IMR-90 (cell line): ENCODE data around the gene GSPT1. TPM values are rescaled to one million over a fixed set of nuclear protein-coding genes. Genes with fewer than 3 reads are reported as not detected.
"Not testable (repeated sequence)": the region's sequence is repeated elsewhere in the genome, so short reads cannot be mapped to it uniquely, and the experiment has no call there.

Source experiments
- ATAC-seq: fragments of 200-7000 bp; cut with Tn5 transposase; 2 replicates; pipeline ENCODE4 v1.9.1; 2020; ENCODE audit warnings: low read depth, mild to moderate bottlenecking, moderate library complexity
- BruUV-seq: library from RNA; stranded (reverse); fragments of 400-500 nt; replicated peaks from 2 replicates; lab custom pipeline; 2021; lab: Mats Ljungman, UMichigan
- CTCF ChIA-PET: fragments of 300-600 bp; formaldehyde crosslinking; extraction: SDS; loops from one replicate; lab custom pipeline; 2021; ENCODE audit warnings: antibody characterized with exemption; lab: Yijun Ruan, JAX
- POLR2A ChIA-PET: fragments of 300-600 bp; sonication (Branson Sonifier 250); formaldehyde crosslinking; loops from one replicate; lab custom pipeline; 2022; ENCODE audit warnings: antibody characterized with exemption; ENCODE audit not compliant: unreplicated experiment; lab: Charles Lee
- DNase-seq: peaks from one replicate; pipeline ENCODE4 v3.0.0; 2013
- H2AFZ ChIP-seq: replicated peaks from 2 replicates; pipeline ENCODE3; 2013; ENCODE audit warnings: low read length, mild to moderate bottlenecking; ENCODE audit not compliant: poor library complexity
- H2AK5ac ChIP-seq: 2 replicates; pipeline ENCODE4 v1.6.1; 2013; ENCODE audit warnings: low read depth, low read length, inconsistent platforms
- H2AK9ac ChIP-seq: replicated peaks from 2 replicates; pipeline ENCODE3; 2013; ENCODE audit warnings: mild to moderate bottlenecking, low read depth, low read length, moderate library complexity; ENCODE audit not compliant: poor library complexity
- H2BK120ac ChIP-seq: 2 replicates; pipeline ENCODE4 v1.6.1; 2013; ENCODE audit warnings: low read depth, low read length, inconsistent platforms
- H2BK15ac ChIP-seq: 3 replicates; pipeline ENCODE4 v1.6.1; 2013; ENCODE audit warnings: low read depth, low read length, inconsistent platforms
- H2BK20ac ChIP-seq: 2 replicates; pipeline ENCODE4 v1.6.1; 2013; ENCODE audit warnings: low read depth, mild to moderate bottlenecking, inconsistent platforms, low read length, moderate library complexity
- H2BK5ac ChIP-seq: 2 replicates; pipeline ENCODE4 v1.6.1; 2013; ENCODE audit warnings: mild to moderate bottlenecking, low read depth, low read length, inconsistent platforms; ENCODE audit not compliant: poor library complexity, severe bottlenecking
- H3K14ac ChIP-seq: replicated peaks from 2 replicates; pipeline ENCODE4 v1.6.1; 2013; ENCODE audit warnings: low read depth, low read length, inconsistent platforms
- H3K18ac ChIP-seq: 2 replicates; pipeline ENCODE4 v1.6.1; 2013; ENCODE audit warnings: low read depth, low read length, control low read depth
- H3K23ac ChIP-seq: 2 replicates; pipeline ENCODE4 v1.6.1; 2013; ENCODE audit warnings: low read depth, low read length, inconsistent platforms
- H3K27ac ChIP-seq: 2 replicates; pipeline ENCODE4 v1.5.1; 2013; ENCODE audit warnings: mild to moderate bottlenecking, control low read depth, low read length; ENCODE audit not compliant: insufficient read depth
- H3K27me3 ChIP-seq: 2 replicates; pipeline ENCODE4 v1.6.1; 2013; ENCODE audit warnings: low read length; ENCODE audit not compliant: control insufficient read depth, insufficient read depth
- H3K36me3 ChIP-seq: 2 replicates; pipeline ENCODE4 v1.6.1; 2013; ENCODE audit warnings: low read length, mixed read lengths; ENCODE audit not compliant: control insufficient read depth, insufficient read depth
- H3K4ac ChIP-seq: 2 replicates; pipeline ENCODE4 v1.6.1; 2013; ENCODE audit warnings: low read depth, low read length, inconsistent platforms
- H3K4me1 ChIP-seq: 2 replicates; pipeline ENCODE4 v1.6.1; 2013; ENCODE audit warnings: low read length, mixed read lengths; ENCODE audit not compliant: control insufficient read depth, insufficient read depth
- H3K4me2 ChIP-seq: 2 replicates; pipeline ENCODE4 v1.6.1; 2013; ENCODE audit warnings: low read depth, mild to moderate bottlenecking, control low read depth, low read length, moderate library complexity
- H3K4me3 ChIP-seq: 2 replicates; pipeline ENCODE4 v1.5.1; 2013; ENCODE audit warnings: low read depth, mild to moderate bottlenecking, control low read depth, low read length, moderate library complexity; ENCODE audit not compliant: insufficient read depth
- H3K56ac ChIP-seq: 2 replicates; pipeline ENCODE4 v1.6.1; 2013; ENCODE audit warnings: low read length, inconsistent platforms; ENCODE audit not compliant: insufficient read depth; ENCODE audit errors: extremely low read depth
- H3K79me1 ChIP-seq, 2 experiments: 2 replicates each; pipeline ENCODE4 v1.6.1; 2013; ENCODE audit warnings: low read length in 2 of 2, inconsistent platforms in 1 of 2, low read depth in 1 of 2
- H3K9ac ChIP-seq: 2 replicates; pipeline ENCODE4 v1.6.1; 2013; ENCODE audit warnings: low read depth, low read length, control low read depth
- H3K9me1 ChIP-seq: 2 replicates; pipeline ENCODE4 v1.6.1; 2013; ENCODE audit warnings: low read length, inconsistent platforms; ENCODE audit not compliant: insufficient read depth
- H3K9me3 ChIP-seq: 2 replicates; pipeline ENCODE4 v1.6.1; 2013; ENCODE audit warnings: low read length; ENCODE audit not compliant: control insufficient read depth, insufficient read depth
- H4K20me1 ChIP-seq: 2 replicates; pipeline ENCODE4 v1.6.1; 2013; ENCODE audit warnings: low read length, inconsistent platforms; ENCODE audit not compliant: insufficient read depth
- H4K5ac ChIP-seq: 2 replicates; pipeline ENCODE4 v1.6.1; 2013; ENCODE audit warnings: mild to moderate bottlenecking, low read depth, low read length, control low read depth
- H4K8ac ChIP-seq, 2 experiments: 2 replicates each; pipeline ENCODE4 v1.6.1; 2013; ENCODE audit warnings: low read depth in 2 of 2, low read length in 2 of 2, control low read depth in 1 of 2, inconsistent platforms in 1 of 2
- H4K91ac ChIP-seq: 2 replicates; pipeline ENCODE4 v1.6.1; 2013; ENCODE audit warnings: low read depth, low read length, inconsistent platforms; ENCODE audit not compliant: insufficient read depth
- WGBS, 2 experiments: methylation state at CpG; one replicate each; pipeline versions ENCODE4 v1.1.5 to v1.1.7; 2013; ENCODE audit warnings: missing lambda C conversion rate in 2 of 2; ENCODE audit not compliant: insufficient read length in 1 of 2; ENCODE audit errors: extremely low coverage in 2 of 2; 5-methylcytosine and 5-hydroxymethylcytosine counted together
- dilution Hi-C: fragments of 300-500 bp; cut with HindIII; formaldehyde crosslinking; loops from one replicate; pipeline ENCODE4 v1.14.3; 2018; ENCODE audit warnings: low sequenced_read_pairs; ENCODE audit not compliant: unreplicated experiment
- in situ Hi-C: fragments of 300-500 bp; cut with MboI; formaldehyde crosslinking; loops from 3 replicates; pipeline ENCODE4 v1.14.3; 2019; ENCODE audit warnings: low sequenced_read_pairs, inconsistent platforms, mixed read lengths
- intact Hi-C: fragments of 100-400 bp; cut with micrococcal nuclease; formaldehyde crosslinking; loops from 2 replicates; pipeline ENCODE4 v1.10.0; 2022
- polyA plus RNA-seq, 3 experiments: library from polyadenylated mRNA; depleted of rRNA; stranded (reverse); fragments of >200 nt; gene quantifications; 2 replicates each; pipeline ENCODE4 v1.2.3, GENCODE V29; 2012; ENCODE audit warnings: low replicate concordance in 1 of 3
- total RNA-seq: library from RNA; depleted of rRNA; stranded (reverse); fragments of >200 nt; gene quantifications from 2 replicates; pipeline ENCODE4 v1.2.3, GENCODE V29; 2012

Gene GSPT1
- total and polyA plus RNA-seq, 2 of the 4 experiments (the other 2 are of a cell fraction), result 76.3 to 84.8 TPM

DNA sequence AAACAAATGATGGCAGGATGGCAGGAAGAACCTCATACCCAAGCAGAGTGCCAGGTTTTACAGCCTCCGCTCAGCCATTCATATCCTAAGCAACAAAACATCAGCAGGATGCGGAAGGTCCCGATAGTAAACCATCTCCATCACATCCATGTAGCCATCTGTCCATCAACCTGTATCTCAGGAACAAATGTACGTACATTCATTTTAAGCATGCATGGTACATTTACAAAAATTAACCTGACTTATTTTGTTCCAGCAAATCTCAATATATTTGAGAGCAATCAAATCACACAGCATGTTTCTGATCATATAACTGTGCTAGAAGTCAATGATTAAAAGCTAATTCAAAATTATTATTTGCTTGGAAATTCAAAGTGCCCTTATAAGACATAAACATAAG is 26.2 kb upstream of the GSPT1 start, which contains the start of gene NPIPB2:
NPIPB2 (minus strand) TSS at position 101 of the 400 bp plus-strand sequence; CDS start at position 101, 0 bp downstream.
- H3K23ac ChIP-seq, dilution Hi-C loops, ATAC-seq, H3K4me2 ChIP-seq, H4K8ac ChIP-seq, in situ Hi-C loops, H2BK15ac ChIP-seq, POLR2A ChIA-PET, H3K79me1 ChIP-seq, H4K5ac ChIP-seq, H3K9me1 ChIP-seq, H3K36me3 ChIP-seq, H3K9me3 ChIP-seq, intact Hi-C loops, DNase-seq, H2BK20ac ChIP-seq, CTCF ChIA-PET, H3K18ac ChIP-seq, H3K56ac ChIP-seq, H2AK5ac ChIP-seq, H4K20me1 ChIP-seq, H3K27ac ChIP-seq, H4K91ac ChIP-seq, H3K9ac ChIP-seq, H2AK9ac ChIP-seq, H2BK5ac ChIP-seq, H2AFZ ChIP-seq, H2BK120ac ChIP-seq, H3K4me1 ChIP-seq, H3K27me3 ChIP-seq, H3K4ac ChIP-seq, H3K14ac ChIP-seq, H3K4me3 ChIP-seq, BruUV-seq: not testable (repeated sequence)
- no CpG with 5 or more reads among the region's 4 CpGs for WGBS, 2 experiments

DNA sequence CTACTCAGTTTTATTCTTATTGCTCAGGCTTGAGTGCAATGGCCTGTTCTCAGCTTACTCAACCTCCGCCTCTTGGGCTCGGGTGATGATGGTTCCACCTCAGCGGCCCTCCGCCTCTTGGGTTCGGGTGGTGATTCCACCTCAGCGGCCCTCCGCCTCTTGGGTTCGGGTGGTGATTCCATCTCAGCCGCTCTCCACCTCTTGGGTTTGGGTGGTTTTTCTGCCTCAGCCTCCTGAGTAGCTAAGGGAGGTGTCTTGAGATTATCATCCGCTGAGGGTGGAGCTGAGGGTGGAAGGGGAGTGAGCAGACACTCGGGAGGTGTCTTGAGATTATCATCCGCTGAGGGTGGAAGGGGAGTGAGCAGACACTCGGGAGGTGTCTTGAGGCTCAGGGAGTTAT is 11.6 kb upstream of the GSPT1 start:
- H3K27ac ChIP-seq, H3K56ac ChIP-seq, H2AFZ ChIP-seq, intact Hi-C loops, H4K5ac ChIP-seq, ATAC-seq, H3K79me1 ChIP-seq, H3K14ac ChIP-seq, H2AK5ac ChIP-seq, H3K9me3 ChIP-seq, BruUV-seq, H3K4ac ChIP-seq, H3K18ac ChIP-seq, H4K8ac ChIP-seq, H3K27me3 ChIP-seq, H2BK20ac ChIP-seq, in situ Hi-C loops, H2BK15ac ChIP-seq, H3K23ac ChIP-seq, H3K9ac ChIP-seq, CTCF ChIA-PET, H4K20me1 ChIP-seq, H2BK5ac ChIP-seq, H3K36me3 ChIP-seq, H3K4me1 ChIP-seq, H3K9me1 ChIP-seq, H3K4me3 ChIP-seq, dilution Hi-C loops, H3K4me2 ChIP-seq, H4K91ac ChIP-seq, H2BK120ac ChIP-seq, POLR2A ChIA-PET, DNase-seq, H2AK9ac ChIP-seq: not testable (repeated sequence)
- no CpG with 5 or more reads among the region's 13 CpGs for WGBS, 2 experiments
